GM19043 (cell line): Measurements from ENCODE around the gene PLA2G6.
A peak's percentile ranks its signal among the peaks of the same experiment; 100 is the strongest.

Experiments used
- ATAC-seq: cut with Tn5 transposase; IDR thresholded peaks from one replicate; pipeline ENCODE4 v1.9.1; 2021; ENCODE audit warnings: low read depth; ENCODE audit not compliant: unreplicated experiment

PLA2G6 gene, protein sequence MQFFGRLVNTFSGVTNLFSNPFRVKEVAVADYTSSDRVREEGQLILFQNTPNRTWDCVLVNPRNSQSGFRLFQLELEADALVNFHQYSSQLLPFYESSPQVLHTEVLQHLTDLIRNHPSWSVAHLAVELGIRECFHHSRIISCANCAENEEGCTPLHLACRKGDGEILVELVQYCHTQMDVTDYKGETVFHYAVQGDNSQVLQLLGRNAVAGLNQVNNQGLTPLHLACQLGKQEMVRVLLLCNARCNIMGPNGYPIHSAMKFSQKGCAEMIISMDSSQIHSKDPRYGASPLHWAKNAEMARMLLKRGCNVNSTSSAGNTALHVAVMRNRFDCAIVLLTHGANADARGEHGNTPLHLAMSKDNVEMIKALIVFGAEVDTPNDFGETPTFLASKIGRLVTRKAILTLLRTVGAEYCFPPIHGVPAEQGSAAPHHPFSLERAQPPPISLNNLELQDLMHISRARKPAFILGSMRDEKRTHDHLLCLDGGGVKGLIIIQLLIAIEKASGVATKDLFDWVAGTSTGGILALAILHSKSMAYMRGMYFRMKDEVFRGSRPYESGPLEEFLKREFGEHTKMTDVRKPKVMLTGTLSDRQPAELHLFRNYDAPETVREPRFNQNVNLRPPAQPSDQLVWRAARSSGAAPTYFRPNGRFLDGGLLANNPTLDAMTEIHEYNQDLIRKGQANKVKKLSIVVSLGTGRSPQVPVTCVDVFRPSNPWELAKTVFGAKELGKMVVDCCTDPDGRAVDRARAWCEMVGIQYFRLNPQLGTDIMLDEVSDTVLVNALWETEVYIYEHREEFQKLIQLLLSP

DNA sequence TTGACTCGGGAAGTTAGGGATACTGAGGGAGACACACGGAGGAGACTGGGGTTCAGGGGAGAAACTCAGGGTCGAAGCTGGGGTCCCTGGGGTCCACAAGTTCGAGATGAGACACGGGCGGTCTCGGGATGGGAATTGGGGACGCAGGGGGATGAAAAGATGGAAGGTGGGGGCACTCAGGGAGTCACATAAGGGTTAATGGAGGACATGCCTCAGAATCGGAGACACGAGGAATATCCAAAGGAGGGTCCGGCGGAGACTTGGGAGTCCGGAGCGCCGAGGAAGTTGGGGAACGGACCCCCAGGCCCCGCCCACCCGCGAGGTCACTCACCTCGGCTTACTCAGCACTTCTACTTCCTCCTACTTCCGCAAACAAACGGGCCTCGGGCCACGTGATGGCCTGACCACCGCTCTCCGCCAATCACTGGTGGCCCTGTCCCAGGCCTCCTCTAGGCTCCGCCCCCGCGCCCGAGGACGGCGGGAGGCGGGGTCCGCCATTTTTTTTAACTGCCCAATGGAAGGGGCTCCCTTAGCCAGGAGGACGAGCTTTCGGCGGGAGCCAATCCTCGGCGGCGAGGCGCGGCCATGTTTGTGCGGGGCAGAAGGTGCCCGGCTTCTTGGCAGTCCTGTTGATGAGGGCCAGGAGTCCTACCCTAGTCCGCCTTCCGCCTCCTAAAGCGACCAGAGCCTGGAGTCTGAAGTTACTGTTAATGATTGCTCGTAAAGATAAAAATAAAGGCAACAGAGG is at the start of gene PLA2G6:
TSS of gene PLA2G6 (minus strand) at position 378 of the 748 bp plus-strand sequence. CDS start 12,404 bp downstream, outside the sequence.
- ATAC-seq: peak; percentile 82

DNA sequence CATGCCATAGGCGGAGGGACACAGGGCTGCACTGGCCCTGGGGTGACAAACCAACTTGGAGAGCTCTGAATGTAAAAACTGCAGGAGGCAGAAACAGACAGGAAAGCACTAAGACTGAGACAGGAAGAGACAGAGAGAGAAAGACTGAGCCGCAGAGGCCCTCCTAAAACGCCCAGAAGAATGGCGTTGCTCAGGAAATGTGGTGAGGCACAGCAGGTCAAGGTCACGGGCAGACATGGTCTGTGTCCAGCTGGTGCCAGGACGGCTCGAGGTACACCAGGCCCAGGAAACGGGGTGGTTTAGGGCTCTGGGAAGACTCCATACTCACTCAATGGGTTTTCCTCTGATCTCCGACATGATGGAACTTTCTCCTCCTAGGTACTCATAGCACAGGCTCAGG is 49.3 kb upstream of the PLA2G6 start:
- ATAC-seq: no peak

DNA sequence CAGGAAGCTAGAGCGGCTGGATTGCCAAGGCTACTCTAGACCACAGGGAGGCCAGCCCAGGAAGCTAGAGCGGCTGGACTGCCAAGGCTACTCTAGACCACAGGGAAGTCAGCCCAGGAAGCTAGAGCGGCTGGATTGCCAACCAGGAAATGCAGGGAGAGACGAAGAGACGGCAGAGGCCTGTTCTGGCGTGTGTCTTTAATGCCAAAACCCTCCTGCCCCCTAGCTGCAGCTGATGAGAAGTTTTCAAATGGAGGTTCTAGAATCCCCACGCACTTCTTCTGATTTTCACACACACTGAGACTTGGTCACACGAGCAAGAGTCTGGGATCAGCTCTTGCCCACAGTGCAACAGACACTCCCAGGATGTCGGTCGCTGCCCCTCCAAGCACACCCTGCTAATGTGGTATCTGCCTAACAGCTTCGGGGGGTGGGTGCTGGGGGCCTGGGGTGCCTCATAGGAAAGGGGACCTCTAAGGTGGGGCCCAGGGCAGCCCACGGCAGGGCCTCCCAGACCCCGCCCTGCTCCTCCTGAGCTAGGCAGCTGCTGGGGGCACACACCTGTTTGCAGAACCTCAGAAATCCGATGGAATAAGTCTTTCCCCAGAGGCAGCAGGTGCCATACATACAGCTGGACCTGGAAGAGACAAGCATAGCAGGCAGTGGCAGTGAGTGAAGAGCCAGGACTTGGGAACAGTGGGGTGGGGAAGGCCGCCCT is 48.6 kb upstream of the PLA2G6 start:
- ATAC-seq: no peak

DNA sequence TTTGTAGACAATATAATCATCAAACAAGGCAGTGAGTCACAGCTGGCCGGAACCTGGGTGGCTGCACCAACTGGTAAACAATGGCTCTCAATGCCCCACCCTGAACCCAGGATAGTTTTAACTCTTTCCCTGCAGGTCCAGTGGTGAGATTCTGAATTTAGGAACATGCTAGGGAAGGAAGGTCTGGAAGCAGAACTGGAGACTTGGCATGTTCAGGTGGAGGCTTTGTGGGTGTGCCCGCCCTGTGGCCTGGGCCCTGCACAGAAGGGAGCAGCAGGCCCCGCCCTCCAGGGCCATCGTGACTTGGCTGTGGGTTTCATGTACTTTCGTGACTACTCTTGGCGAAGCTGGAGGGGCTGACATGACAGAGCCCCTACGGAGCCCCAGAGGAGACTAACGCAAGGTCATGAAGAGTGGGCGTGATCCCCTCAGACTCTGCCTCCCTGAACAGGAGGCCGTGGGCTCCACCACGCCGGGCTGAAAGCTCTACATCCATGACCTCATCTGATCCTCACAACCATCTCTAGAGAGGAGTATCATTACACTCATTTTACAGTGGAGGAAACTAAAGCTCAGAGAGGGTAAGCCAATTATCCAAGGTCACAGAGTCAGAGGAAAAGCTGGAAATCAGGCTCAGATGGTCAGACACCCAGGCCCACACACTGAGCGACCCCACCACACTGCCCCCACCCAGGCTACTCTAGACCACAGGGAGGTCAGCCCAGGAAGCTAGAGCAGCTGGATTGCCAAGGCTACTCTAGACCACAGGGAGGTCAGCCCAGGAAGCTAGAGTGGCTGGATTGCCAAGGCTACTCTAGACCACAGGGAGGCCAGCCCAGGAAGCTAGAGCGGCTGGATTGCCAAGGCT is 47.5 kb upstream of the PLA2G6 start:
- ATAC-seq: no peak

DNA sequence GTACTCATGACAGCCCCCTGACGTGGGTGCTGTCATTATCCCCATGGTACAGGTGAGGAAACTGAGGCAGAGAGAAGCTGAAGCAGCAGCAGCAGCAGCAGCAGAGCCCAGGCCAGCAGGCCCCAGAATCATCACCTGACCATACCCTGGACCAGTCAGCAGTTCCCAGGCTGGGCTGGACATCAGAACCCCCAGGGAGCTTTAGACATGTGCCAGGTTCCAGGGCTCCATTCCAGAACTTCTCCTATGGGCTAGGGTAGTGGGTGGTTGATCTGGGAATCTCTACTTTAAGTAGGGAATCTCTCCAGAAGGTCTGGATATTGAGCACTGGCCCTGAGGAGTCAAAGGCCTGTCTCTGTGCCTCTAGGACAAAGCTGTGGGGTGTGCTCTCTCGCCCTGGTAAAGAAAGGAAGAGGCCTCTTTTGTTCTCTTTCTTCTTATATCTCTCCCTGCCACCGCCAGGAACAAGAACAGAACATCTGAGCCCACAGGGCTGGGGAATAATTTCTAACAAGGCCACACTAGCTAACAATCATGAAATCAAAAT is 46.8 kb upstream of the PLA2G6 start:
- ATAC-seq: no peak

DNA sequence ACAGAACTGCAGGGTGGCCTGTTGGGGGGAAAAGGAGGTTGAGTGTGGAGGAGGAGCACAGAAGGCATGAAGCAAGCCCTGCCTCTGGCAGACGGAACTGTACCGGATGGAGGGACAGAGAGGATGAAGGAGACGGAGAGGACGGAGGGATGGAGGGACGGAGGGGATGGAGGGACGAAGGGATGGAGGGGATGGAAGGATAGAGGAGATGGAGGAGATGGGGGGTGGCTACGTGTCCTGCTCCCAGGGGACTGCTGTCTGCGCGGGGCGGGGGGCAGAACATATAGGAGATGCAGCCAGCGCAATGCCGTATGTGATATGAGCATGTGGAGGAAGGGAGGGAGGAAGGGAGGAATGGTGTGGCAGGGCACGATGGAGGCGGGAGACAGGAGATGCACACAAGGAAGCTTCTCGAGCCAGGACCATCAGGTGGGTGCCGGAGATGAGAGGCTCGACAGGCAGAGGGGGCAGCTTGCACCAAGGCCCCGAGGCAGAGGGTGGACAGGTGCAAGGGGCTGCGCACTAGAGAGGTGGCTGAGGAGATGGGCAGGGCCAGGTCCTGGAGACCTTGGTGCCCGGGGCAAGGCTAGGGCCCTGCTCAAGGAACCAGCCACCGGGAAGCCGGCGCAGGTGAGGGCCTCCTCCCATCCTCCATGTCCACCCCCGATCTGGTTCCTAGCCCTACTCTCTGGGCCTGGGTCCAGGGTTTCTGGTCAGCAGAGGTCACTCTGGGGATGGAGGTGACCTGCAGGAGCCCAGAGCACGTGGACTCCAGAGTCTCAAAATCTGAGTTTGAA is 45.4 kb upstream of the PLA2G6 start:
- ATAC-seq: no peak

DNA sequence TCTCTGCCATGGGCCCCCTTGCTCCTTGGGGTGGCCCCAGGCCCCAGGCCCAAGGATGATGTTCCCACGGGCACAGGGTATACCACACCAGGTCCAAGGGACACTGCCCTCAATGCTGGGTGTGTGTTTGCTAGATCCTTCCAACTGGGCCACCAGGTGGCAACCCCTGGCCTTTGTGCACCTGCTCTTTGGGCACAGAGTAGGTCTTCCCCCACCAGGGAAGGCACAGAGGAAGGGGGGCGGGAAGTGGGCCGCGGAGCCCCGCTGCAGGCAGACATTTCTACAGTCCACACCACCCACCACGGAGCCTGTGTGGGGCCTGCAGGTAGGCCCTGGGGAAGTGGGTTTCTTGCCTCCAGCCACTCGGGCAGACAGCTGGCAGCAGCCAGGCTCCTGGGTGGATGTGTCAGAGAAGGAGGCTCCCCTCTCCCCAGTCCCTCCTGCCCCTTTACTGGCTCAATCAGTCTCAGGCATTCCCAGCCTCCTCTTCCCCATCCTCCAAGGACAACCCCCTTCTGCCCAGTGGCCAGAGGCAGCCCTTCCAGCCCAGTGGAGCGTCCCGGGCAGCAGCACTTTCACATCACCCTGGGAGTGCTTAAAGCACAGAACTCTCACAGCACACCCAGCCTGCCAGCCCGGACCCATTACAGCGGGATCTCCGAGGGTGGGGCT is 41.8 kb upstream of the PLA2G6 start:
- no peak for ATAC-seq

DNA sequence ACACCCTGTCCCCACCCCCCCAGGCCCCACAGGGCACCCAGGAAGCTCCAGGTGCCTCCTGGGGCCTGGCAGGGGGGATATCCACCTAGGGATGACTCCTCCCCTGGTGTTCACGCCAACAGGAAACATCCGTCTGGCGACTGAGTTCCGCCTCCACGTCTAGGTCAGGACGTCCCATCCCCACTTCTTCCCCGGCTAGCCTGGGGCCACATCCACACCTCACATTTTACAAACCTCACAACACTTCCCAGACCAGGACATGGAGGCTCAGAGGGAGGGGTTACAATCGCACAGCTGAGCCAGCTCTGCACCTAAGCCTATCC is 41.1 kb upstream of the PLA2G6 start:
- no peak for ATAC-seq

DNA sequence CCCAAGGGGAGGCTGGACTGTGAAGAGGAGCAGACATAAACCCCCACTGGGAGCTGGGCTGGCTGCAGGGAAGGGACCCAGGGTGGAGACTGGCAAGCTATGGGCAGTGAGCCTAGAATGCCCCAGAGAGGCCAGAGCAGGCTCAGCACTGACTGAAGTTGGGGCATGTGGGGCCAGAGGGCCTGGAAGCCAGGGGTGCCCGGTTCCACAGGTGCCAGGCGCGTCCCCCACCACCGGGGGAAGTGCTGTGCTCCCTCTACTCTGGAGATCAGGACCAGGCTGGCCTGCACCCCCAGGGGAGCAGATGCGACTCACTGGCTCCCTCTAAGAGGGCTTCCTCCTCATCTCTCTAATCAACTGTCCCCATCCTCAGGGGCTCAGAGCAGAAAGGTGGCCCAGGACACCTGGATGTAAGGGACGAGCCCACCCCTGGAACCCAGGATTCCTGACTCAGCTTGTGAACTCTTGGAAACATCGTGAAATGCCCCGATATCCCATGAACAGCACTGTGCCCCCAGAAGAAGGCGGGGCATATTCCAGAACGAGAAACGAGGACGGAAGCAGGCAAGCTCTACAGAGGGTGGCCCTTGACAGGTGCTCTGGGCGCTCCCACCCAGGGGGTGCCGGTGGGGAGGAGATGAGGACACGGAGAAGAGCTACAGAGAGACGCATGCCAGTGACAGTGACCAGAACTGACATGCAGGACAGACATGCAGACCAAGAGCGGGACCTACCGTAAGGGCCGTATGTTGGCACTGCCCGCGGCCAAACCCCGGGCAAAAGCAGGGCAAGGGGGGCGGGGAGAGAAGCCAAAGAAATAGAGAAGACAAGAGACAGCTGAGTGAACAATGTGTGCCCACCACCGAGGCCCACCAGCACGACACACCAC is 40.5 kb upstream of the PLA2G6 start:
- no peak for ATAC-seq

DNA sequence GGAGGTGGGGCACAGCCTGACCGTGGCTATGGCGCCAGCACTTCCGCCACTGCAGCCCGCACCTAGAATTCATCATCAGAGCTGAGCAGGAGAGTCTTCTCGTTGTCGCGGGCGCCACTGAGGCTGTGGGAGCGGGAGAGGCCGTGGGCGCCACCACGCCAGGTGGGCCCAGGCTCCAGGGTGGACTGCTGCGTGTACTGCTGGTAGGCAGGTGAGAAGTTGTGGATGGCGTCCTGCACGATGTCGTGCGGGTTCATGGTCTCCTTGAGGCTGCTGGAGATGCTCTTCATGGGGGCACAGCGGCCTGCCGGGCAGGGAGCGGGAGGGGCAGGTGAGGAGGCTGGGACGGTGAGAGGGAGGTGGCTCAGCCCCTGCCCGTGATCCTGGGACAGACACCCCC is 39.8 kb upstream of the PLA2G6 start:
- no peak for ATAC-seq

DNA sequence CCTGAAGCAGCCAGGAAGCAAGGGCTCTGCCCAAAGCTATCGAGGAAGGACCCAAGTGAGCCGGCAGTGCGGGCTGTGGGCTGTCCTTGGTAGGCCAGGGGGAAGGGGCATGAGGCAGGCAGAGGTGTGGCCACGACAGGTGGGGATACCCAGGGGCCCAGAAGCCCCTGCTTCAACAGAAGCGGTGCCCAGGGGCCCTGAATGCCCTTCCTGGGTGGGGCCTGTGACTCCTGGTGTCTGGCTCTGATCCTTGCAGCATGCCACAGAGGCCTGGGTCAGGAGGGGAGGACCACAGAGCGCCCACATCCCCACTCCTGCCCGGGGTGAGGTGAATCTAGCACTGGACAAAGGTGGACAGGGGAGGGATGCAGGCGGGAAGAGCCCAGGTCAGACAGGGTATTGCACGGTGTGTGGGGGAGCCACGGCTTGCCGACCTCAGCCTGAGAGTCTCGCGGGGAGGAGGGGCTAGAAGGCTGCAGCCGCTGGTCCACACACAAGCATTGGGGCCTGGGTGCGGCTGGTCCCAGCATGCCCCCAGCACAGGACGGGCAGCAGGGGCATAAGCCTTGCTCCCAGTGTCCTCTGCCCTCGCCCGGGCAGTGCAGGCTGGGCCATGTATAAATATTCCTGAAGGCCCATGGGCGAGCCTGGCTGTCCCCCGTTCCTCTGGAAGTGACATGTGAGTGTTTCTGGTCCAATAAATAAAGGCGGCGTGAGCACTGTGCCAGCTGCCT is 39.2 kb upstream of the PLA2G6 start:
- no peak for ATAC-seq

DNA sequence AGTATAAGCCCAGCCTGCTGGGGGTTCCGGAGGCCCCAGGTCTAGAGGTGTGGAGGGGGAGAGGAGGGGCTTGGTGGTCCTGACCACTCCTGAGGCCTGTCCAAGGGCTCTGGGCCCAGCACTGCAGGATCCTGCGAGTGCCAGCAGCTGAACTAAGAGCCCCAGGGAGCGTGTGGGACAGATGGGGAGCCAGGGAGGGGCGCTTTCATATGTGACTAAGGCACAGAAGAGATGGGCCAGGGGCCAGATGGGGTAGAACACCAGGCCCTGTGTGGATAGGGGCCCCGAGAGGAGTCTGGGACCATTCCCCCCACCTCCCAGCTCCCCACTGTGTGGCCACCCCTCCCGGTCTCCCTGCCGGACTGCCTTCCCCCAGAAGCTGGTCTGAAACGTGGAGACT is 38.5 kb upstream of the PLA2G6 start:
- no peak for ATAC-seq

DNA sequence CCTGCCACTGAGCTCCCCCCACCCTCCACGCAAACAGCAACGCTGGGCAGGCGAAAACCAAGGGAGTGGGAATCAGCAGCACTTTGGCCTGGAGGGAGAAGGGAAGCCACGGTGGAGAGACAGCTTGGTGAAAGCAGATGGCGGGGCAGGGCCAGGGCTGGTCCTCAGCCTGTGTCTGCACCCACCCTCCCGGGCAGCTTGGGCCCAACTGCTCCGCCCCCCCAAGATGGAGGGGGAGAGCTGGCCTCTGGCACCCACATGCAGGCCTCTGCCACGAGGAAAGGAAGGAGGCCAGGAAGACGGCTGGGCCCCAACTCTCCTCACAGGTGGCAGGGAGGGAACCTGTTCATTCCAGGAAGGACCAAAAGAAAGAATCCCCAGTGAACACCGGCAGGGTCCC is 38.0 kb upstream of the PLA2G6 start:
- ATAC-seq: no peak

DNA sequence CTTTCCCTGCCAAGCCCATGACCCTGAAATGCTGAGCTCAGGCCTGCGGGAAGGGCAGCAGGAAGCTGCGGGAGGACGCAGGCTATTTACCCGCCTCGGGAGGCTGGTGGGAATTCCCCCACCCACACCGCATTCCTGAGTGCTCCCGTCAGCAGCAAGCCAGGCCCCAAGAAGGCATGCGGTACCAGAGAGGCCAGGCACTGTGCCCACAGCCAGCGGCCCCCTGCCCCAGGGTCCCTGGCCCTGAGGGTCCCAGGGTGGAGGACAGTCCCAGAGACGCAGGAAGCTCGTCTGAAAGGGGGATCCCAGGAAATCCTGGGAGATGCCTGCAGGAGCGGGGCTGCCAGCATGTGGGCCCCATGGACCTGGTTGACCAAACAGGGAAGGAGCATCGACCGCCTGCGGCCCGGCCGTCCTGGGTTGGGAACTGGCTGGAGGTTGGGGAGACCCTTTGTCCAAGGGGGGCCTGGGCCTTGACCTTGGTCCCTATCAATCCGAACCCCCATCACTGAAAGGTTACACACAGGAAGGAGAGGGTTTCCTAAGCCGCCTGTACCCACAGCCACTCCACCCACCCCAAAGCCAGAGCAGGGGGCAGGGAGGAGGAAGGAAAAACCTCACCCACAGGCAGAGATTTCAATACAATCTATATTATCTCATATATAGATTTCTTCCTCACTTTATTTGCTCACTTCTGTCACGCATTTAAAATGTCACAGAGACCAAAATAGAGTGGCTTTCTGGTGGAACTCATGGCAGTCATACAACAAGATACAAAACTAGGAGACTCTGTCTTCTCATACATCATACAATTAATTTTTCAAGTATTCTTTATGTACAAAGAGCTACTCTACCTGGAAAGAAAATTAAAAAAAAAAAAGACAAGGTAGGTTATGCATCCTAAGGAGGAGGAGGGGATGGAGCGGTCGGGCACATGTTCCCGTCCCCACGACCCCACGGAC is 37.3 kb upstream of the PLA2G6 start:
- no peak for ATAC-seq
